Measurements from ENCODE around the gene PASK. TPM values are rescaled to one million over a fixed set of nuclear protein-coding genes. Genes with fewer than 3 reads are reported as not detected.

PASK gene
- total RNA-seq, 1 donor from 2014 or later = 15.7 TPM

DNA sequence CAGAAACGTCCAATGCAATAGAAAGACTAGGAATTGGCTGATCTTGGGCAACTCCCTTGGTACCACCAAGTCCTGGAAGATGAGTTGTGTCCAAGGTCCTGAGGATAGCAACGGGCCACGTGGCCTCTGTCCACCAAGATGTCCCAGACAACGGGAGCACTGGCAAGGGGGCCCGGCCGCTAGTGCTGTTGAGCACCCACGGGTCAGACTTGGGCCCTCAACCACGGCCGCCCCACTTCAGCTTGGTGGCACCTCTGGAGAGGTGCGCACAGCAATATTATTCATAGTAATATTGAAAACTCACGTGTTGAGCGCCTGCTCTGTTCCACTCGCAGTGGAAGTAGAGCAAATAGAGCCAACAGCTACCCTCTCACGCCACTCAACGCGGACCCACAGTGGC lies 19.0 kb downstream of the PASK start:
- DNase-seq (peak; percentile 46), ATAC-seq (no peak)
- no peak overlapping the region for H3K4me3 ChIP-seq
- intact Hi-C loops (cut with DNase I) = no loop called here
- H3K27ac ChIP-seq = no peak overlapping the region
- TF ChIP-seq, protein P1, sequence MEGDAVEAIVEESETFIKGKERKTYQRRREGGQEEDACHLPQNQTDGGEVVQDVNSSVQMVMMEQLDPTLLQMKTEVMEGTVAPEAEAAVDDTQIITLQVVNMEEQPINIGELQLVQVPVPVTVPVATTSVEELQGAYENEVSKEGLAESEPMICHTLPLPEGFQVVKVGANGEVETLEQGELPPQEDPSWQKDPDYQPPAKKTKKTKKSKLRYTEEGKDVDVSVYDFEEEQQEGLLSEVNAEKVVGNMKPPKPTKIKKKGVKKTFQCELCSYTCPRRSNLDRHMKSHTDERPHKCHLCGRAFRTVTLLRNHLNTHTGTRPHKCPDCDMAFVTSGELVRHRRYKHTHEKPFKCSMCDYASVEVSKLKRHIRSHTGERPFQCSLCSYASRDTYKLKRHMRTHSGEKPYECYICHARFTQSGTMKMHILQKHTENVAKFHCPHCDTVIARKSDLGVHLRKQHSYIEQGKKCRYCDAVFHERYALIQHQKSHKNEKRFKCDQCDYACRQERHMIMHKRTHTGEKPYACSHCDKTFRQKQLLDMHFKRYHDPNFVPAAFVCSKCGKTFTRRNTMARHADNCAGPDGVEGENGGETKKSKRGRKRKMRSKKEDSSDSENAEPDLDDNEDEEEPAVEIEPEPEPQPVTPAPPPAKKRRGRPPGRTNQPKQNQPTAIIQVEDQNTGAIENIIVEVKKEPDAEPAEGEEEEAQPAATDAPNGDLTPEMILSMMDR (IDR thresholded peaks at IDR 0.05) = no peak
- no peaks in the 10 kb centered on the region for H3K9me3 ChIP-seq
- H3K27me3 ChIP-seq = no peaks in the 10 kb centered on the region
- no peaks in the 10 kb centered on the region for H3K36me3 ChIP-seq
- no peaks in the 10 kb centered on the region for H3K4me1 ChIP-seq

DNA sequence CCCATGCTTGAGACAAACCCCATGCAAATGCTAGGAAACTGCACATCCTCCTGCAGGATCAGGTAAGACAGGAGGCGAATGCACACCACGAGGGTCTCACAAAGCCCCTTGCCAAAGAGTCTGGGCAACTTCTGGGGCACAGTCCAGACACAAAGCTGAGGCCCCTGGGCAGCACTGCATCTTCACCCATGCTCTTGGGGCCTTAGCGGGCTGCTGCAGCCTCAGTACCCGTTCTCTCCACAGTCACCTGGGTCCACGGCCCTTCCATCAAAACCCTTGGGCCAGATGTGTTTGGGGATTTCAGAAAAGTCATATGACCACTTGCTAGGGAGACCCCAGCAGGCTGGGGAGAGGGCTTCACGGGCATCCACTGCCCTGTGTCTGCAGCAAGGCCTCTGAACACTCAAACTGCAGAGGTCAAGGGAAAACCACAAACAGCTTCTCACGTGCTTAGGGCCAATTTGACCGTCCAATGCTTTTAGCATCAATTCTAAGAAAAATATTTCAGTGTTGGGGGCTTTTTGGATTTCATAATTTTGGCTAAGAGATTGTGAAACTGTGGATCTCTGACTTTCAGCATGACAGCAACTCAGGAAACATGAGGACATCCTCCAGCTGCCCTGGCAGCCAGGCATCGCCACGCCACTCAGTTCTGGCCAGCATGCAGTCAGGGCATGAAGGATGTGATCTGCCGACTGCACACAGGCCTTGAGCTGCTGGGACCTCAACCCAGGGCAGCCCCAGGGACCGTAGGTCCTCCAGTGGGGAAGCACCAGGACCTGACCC lies 20.0 kb downstream of the PASK start:
- no peak overlapping the region for H3K4me3 ChIP-seq
- DNase-seq (peak; percentile 55), ATAC-seq (peak; percentile 34)
- no peaks in the 10 kb centered on the region for H3K27me3 ChIP-seq
- H3K4me1 ChIP-seq = no peaks in the 10 kb centered on the region
- TF ChIP-seq, protein P1 (IDR thresholded peaks at IDR 0.05) = no peak
- intact Hi-C loops (cut with DNase I) = no loop called here
- H3K9me3 ChIP-seq = no peaks in the 10 kb centered on the region
- H3K36me3 ChIP-seq = no peaks in the 10 kb centered on the region
- no peak overlapping the region for H3K27ac ChIP-seq

DNA sequence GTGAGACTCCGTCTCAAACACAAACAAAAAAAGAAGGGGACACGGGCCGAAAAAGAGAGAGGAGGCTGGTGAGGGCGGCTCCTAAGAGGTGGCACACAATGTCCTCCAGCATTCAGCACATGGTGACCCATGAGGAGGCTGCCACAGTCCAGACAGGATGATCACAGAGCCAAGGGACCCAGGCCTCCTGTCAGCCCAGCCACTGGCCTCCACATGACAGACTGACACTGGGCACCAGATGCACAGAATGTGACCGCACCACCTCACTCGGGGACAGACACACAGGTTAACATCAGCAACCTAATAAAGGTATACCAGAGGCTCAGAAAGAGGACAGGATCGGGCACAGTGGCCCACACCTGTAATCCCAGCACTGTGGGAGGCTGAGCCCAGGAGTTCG lies 21.0 kb downstream of the PASK start:
- H3K27ac ChIP-seq = no peak overlapping the region
- TF ChIP-seq, protein P1 (IDR thresholded peaks at IDR 0.05) = no peak
- intact Hi-C loops (cut with DNase I) = no loop called here
- peak; percentile 51 for DNase-seq
- H3K36me3 ChIP-seq = no peaks in the 10 kb centered on the region
- no peaks in the 10 kb centered on the region for H3K9me3 ChIP-seq
- no peaks in the 10 kb centered on the region for H3K4me1 ChIP-seq
- H3K27me3 ChIP-seq = no peaks in the 10 kb centered on the region
- ATAC-seq = no peak
- H3K4me3 ChIP-seq = no peak overlapping the region

DNA sequence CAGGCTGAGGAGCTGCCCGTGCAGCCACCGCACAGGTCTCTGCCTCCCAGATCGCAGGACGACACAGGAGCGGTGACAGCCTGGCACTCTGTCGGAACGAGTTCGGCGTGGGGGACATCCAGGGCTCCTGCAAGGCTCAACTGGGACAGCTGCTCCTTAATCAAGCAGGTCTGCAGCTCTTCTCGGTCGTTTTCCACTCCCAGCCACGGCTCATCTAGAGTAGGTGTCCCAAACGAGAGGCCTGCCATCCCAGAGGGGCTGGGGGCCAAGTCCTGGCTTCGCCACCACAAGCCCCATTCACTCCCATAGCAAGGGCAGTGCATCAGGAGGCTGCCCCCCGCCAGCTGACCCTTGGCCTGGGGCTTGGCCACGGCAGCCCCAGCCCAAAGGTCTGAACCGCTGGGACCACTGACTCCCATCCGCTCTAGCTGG lies 22.5 kb downstream of the PASK start:
- Histone ChIP-seq H3K4me1 (no peaks in the 10 kb centered on the region), H3K4me3 (no peak overlapping the region), H3K27me3 (no peaks in the 10 kb centered on the region), H3K36me3 (no peaks in the 10 kb centered on the region), H3K9me3 (no peaks in the 10 kb centered on the region), H3K27ac (no peak overlapping the region)
- DNase-seq = peak; percentile 57
- TF ChIP-seq, protein P1 (IDR thresholded peaks at IDR 0.05) = no peak
- no peak for ATAC-seq
- intact Hi-C loops (cut with DNase I) = no loop called here

DNA sequence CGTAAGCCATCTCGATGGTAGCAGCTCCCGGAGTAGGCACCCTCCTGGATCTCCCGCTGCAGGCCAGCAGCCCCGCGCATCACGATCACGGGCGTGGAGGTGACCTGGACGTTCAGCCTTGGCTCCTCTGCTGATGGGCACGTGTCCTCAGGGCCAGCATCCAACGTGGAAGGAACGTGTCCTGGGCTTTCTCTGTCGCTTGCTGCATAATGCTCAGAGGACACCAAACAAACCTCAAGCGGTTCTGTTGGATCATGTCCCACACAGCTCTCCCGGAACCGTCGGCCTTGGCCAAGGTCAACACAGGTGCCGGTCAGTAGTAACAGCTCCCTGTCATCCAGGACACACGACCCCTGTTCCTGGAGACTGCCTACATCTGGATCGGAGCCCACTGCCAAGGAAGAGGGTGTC lies 23.1 kb downstream of the PASK start:
- TF ChIP-seq, protein P1 (IDR thresholded peaks at IDR 0.05) = no peak
- H3K27me3 ChIP-seq = no peaks in the 10 kb centered on the region
- intact Hi-C loops (cut with DNase I) = no loop called here
- H3K4me1 ChIP-seq = no peaks in the 10 kb centered on the region
- H3K9me3 ChIP-seq = no peaks in the 10 kb centered on the region
- no peaks in the 10 kb centered on the region for H3K36me3 ChIP-seq
- DNase-seq (peak; percentile 60), ATAC-seq (no peak)
- H3K27ac ChIP-seq = no peak overlapping the region
- H3K4me3 ChIP-seq = no peak overlapping the region
